ENCODE measurements around the gene GLDC.

The GLDC gene

GRCh38 chr9:6506571-6506970 is 139.0 kb downstream of the GLDC start:
- DNase-seq (ENCODE audit: low read depth in 2 of 2), result no peak

GRCh38 chr9:6502399-6502798 is 143.1 kb downstream of the GLDC start:
- DNase-seq (ENCODE audit: low read depth in 2 of 2), result no peak

- DNase-seq (ENCODE audit: low read depth in 2 of 2), result no peak
Observed at GRCh38 chr9:6501526-6502210, 143.9 kb downstream of the GLDC start.

GRCh38 chr9:6498982-6499381 is 146.5 kb downstream of the GLDC start:
- no peak for DNase-seq (ENCODE audit: low read depth in 2 of 2)

GRCh38 chr9:6495466-6495865 is 150.1 kb downstream of the GLDC start:
- DNase-seq (ENCODE audit: low read depth in 2 of 2), result no peak

- no peak for DNase-seq (ENCODE audit: low read depth in 2 of 2)
Observed at GRCh38 chr9:6490863-6491262, 154.7 kb downstream of the GLDC start.

- DNase-seq (ENCODE audit: low read depth in 2 of 2), result no peak
Observed at GRCh38 chr9:6489099-6489498, 156.4 kb downstream of the GLDC start.

- DNase-seq (ENCODE audit: low read depth in 2 of 2), result no peak
Observed at GRCh38 chr9:6488395-6488794, 157.1 kb downstream of the GLDC start.

GRCh38 chr9:6484210-6484609 is 161.3 kb downstream of the GLDC start:
- no peak for DNase-seq (ENCODE audit: low read depth in 2 of 2)
